ENCODE data around the gene CMTM6.
"Not testable (repeated sequence)": the region's sequence is repeated elsewhere in the genome, so short reads cannot be mapped to it uniquely, and the experiment has no call there.

Gene CMTM6

GRCh38 chr3:32502118-32502945 lies at the start of gene CMTM6:
Gene CMTM6 (minus strand): TSS chr3:32502852. CDS start chr3:32502745, 107 bp downstream.
- intact Hi-C loops (cut with micrococcal nuclease) = loop anchor here (5.0 kb wide), 1 partner anchor 35 kb away; no protein-coding TSS in a partner anchor
- Mint-ChIP-seq H3K27me3 (no peaks in the 10 kb centered on the region), H3K4me3 (peak within 1 kb of the TSS; percentile 98), H3K4me1 (ENCODE audit: low read depth) (peaks cover 40% of the 10 kb centered on the region), H3K36me3 (ENCODE audit: low read depth) (peaks cover 41% of the 10 kb centered on the region), H3K27ac (peak within 1 kb of the TSS; percentile 99), H3K9me3 (no peaks in the 10 kb centered on the region)

GRCh38 chr3:32552013-32552412 lies 49.4 kb upstream of the CMTM6 start:
- Mint-ChIP-seq H3K4me1 (ENCODE audit: low read depth) (peaks cover 63% of the 10 kb centered on the region), H3K9me3 (no peaks in the 10 kb centered on the region), H3K4me3 (no peak overlapping the region), H3K36me3 (ENCODE audit: low read depth) (peaks cover 19% of the 10 kb centered on the region), H3K27me3 (no peaks in the 10 kb centered on the region), H3K27ac (peak overlapping the region; percentile 54)
- intact Hi-C loops (cut with micrococcal nuclease) = no loop called here

GRCh38 chr3:32551496-32551895 lies 48.8 kb upstream of the CMTM6 start:
- intact Hi-C loops (cut with micrococcal nuclease) = no loop called here
- Mint-ChIP-seq H3K9me3 (no peaks in the 10 kb centered on the region), H3K4me3 (no peak overlapping the region), H3K4me1 (ENCODE audit: low read depth) (peaks cover 61% of the 10 kb centered on the region), H3K27me3 (no peaks in the 10 kb centered on the region), H3K36me3 (ENCODE audit: low read depth) (peaks cover 19% of the 10 kb centered on the region), H3K27ac (peak overlapping the region; percentile 54)

- intact Hi-C loops (cut with micrococcal nuclease) = no loop called here
- Mint-ChIP-seq H3K4me3 (no peak overlapping the region), H3K36me3 (ENCODE audit: low read depth) (peaks cover 19% of the 10 kb centered on the region), H3K4me1 (ENCODE audit: low read depth) (peaks cover 60% of the 10 kb centered on the region), H3K9me3 (no peaks in the 10 kb centered on the region), H3K27me3 (no peaks in the 10 kb centered on the region), H3K27ac (peak overlapping the region; percentile 54)
Observed at GRCh38 chr3:32551087-32551486, 48.4 kb upstream of the CMTM6 start.

GRCh38 chr3:32545305-32545704 lies 42.7 kb upstream of the CMTM6 start:
- intact Hi-C loops (cut with micrococcal nuclease) = no loop called here
- Mint-ChIP-seq H3K4me3 (no peak overlapping the region), H3K9me3 (no peaks in the 10 kb centered on the region), H3K4me1 (ENCODE audit: low read depth) (peaks cover 11% of the 10 kb centered on the region), H3K36me3 (ENCODE audit: low read depth) (peaks cover 42% of the 10 kb centered on the region), H3K27me3 (no peaks in the 10 kb centered on the region), H3K27ac (no peak overlapping the region)

- no peak overlapping the region for H3K4me3 Mint-ChIP-seq
- peaks cover 11% of the 10 kb centered on the region for H3K4me1 Mint-ChIP-seq (ENCODE audit: low read depth)
- H3K9me3 Mint-ChIP-seq = no peaks in the 10 kb centered on the region
- H3K27me3 Mint-ChIP-seq = no peaks in the 10 kb centered on the region
- no peak overlapping the region for H3K27ac Mint-ChIP-seq
- peaks cover 46% of the 10 kb centered on the region for H3K36me3 Mint-ChIP-seq (ENCODE audit: low read depth)
- intact Hi-C loops (cut with micrococcal nuclease) = no loop called here
Observed at GRCh38 chr3:32544894-32545293, 42.2 kb upstream of the CMTM6 start.

GRCh38 chr3:32542807-32543206 lies 40.2 kb upstream of the CMTM6 start:
- no peaks in the 10 kb centered on the region for H3K9me3 Mint-ChIP-seq
- peaks cover 60% of the 10 kb centered on the region for H3K36me3 Mint-ChIP-seq (ENCODE audit: low read depth)
- intact Hi-C loops (cut with micrococcal nuclease) = no loop called here
- no peaks in the 10 kb centered on the region for H3K27me3 Mint-ChIP-seq
- H3K27ac Mint-ChIP-seq = no peak overlapping the region
- H3K4me3 Mint-ChIP-seq = no peak overlapping the region
- H3K4me1 Mint-ChIP-seq (ENCODE audit: low read depth) = peaks cover 11% of the 10 kb centered on the region

- Mint-ChIP-seq H3K36me3 (ENCODE audit: low read depth) (peaks cover 59% of the 10 kb centered on the region), H3K4me3 (no peak overlapping the region), H3K4me1 (ENCODE audit: low read depth) (peaks cover 5% of the 10 kb centered on the region), H3K9me3 (no peaks in the 10 kb centered on the region), H3K27me3 (no peaks in the 10 kb centered on the region), H3K27ac (no peak overlapping the region)
- intact Hi-C loops (cut with micrococcal nuclease) = no loop called here
Observed at GRCh38 chr3:32540899-32541298, 38.2 kb upstream of the CMTM6 start.

- no peak overlapping the region for H3K27ac Mint-ChIP-seq
- intact Hi-C loops (cut with micrococcal nuclease) = no loop called here
- peaks cover 7% of the 10 kb centered on the region for H3K4me1 Mint-ChIP-seq (ENCODE audit: low read depth)
- no peaks in the 10 kb centered on the region for H3K27me3 Mint-ChIP-seq
- H3K9me3 Mint-ChIP-seq = no peaks in the 10 kb centered on the region
- H3K36me3 Mint-ChIP-seq (ENCODE audit: low read depth) = peaks cover 66% of the 10 kb centered on the region
- no peak overlapping the region for H3K4me3 Mint-ChIP-seq
Observed at GRCh38 chr3:32532434-32532833, 29.8 kb upstream of the CMTM6 start.

- H3K36me3 Mint-ChIP-seq (ENCODE audit: low read depth) = peaks cover 71% of the 10 kb centered on the region
- H3K4me1 Mint-ChIP-seq (ENCODE audit: low read depth) = peaks cover 7% of the 10 kb centered on the region
- no peaks in the 10 kb centered on the region for H3K27me3 Mint-ChIP-seq
- H3K27ac Mint-ChIP-seq = peak overlapping the region; percentile 21
- no peaks in the 10 kb centered on the region for H3K9me3 Mint-ChIP-seq
- no peak overlapping the region for H3K4me3 Mint-ChIP-seq
- intact Hi-C loops (cut with micrococcal nuclease) = no loop called here
Observed at GRCh38 chr3:32531010-32531647, 28.5 kb upstream of the CMTM6 start.

GRCh38 chr3:32525720-32526119 lies 23.1 kb upstream of the CMTM6 start:
- no peak overlapping the region for H3K27ac Mint-ChIP-seq
- H3K4me1 Mint-ChIP-seq (ENCODE audit: low read depth) = no peaks in the 10 kb centered on the region
- no peak overlapping the region for H3K4me3 Mint-ChIP-seq
- no peaks in the 10 kb centered on the region for H3K9me3 Mint-ChIP-seq
- no peaks in the 10 kb centered on the region for H3K27me3 Mint-ChIP-seq
- intact Hi-C loops (cut with micrococcal nuclease) = no loop called here
- H3K36me3 Mint-ChIP-seq (ENCODE audit: low read depth) = peaks cover 79% of the 10 kb centered on the region

- Mint-ChIP-seq H3K4me3 (no peak overlapping the region), H3K36me3 (ENCODE audit: low read depth) (peaks cover 82% of the 10 kb centered on the region), H3K27me3 (no peaks in the 10 kb centered on the region), H3K27ac (no peak overlapping the region), H3K4me1 (ENCODE audit: low read depth) (peaks cover 8% of the 10 kb centered on the region), H3K9me3 (no peaks in the 10 kb centered on the region)
- intact Hi-C loops (cut with micrococcal nuclease) = no loop called here
Observed at GRCh38 chr3:32522682-32523081, 20.0 kb upstream of the CMTM6 start.

- intact Hi-C loops (cut with micrococcal nuclease); H3K4me3 Mint-ChIP-seq; H3K27me3 Mint-ChIP-seq; H3K9me3 Mint-ChIP-seq: not testable (repeated sequence)
- Mint-ChIP-seq H3K27ac (peak overlapping the region; percentile 42), H3K4me1 (ENCODE audit: low read depth) (peaks cover 27% of the 10 kb centered on the region), H3K36me3 (ENCODE audit: low read depth) (peaks cover 58% of the 10 kb centered on the region)
Observed at GRCh38 chr3:32518921-32519320, 16.3 kb upstream of the CMTM6 start.

- Mint-ChIP-seq H3K36me3 (ENCODE audit: low read depth) (peaks cover 37% of the 10 kb centered on the region), H3K4me3 (peak overlapping the region; percentile 46), H3K4me1 (ENCODE audit: low read depth) (peaks cover 29% of the 10 kb centered on the region), H3K27ac (peak overlapping the region; percentile 93)
- not testable (repeated sequence) for H3K9me3 Mint-ChIP-seq, H3K27me3 Mint-ChIP-seq
- intact Hi-C loops (cut with micrococcal nuclease) = loop anchor here (2.0 kb wide), 1 partner anchor 54 kb away; the partner anchor contains the start of gene DYNC1LI1
Observed at GRCh38 chr3:32516751-32517150, 14.1 kb upstream of the CMTM6 start.

Measured in dendritic cell treated with granulocyte-macrophage colony-stimulating factor and Interleukin-4, amounts not matched to agents 40 ng/mL and 50 ng/mL, for 4 days (primary cell).